Lower lobe of right lung (tissue), 2 donors: ENCODE measurements around the gene BCL11B. TPM values are rescaled to one million over a fixed set of nuclear protein-coding genes. Genes with fewer than 3 reads are reported as not detected.

Experiments used
- ATAC-seq, 2 donors: fragments of 200-7000 bp; cut with Tn5 transposase; one replicate each; pipeline ENCODE4 v1.9.1; 2020 to 2022; ENCODE audit warnings: mild to moderate bottlenecking in 2 of 2, moderate library complexity in 2 of 2
- DNase-seq: peaks from one replicate; pipeline ENCODE4 v3.0.0-alpha.2; 2020
- H3K27ac ChIP-seq: fragments of 200-600 bp; one replicate; pipeline ENCODE4 v1.8.0; 2022
- H3K27me3 ChIP-seq: fragments of 200-600 bp; one replicate; pipeline ENCODE4 v1.8.0; 2022; ENCODE audit warnings: low read depth
- H3K36me3 ChIP-seq: fragments of 200-600 bp; one replicate; pipeline ENCODE4 v1.8.0; 2022; ENCODE audit warnings: mild to moderate bottlenecking
- H3K4me1 ChIP-seq: fragments of 200-600 bp; one replicate; pipeline ENCODE4 v1.8.0; 2022
- H3K4me3 ChIP-seq: fragments of 200-600 bp; one replicate; pipeline ENCODE4 v1.8.0; 2022; ENCODE audit warnings: mild to moderate bottlenecking
- H3K9me3 ChIP-seq: fragments of 200-600 bp; one replicate; pipeline ENCODE4 v1.8.0; 2022
- CTCF ChIP-seq: fragments of 200-600 bp; IDR thresholded peaks from one replicate; pipeline ENCODE4 v1.8.0; 2022; ENCODE audit warnings: antibody characterized with exemption, mild to moderate bottlenecking
- intact Hi-C: fragments of 100-400 bp; cut with DNase I; formaldehyde crosslinking; loops from one replicate; pipeline ENCODE4 v1.11.0; 2022
- total RNA-seq: library from RNA; stranded (reverse); fragmentation: NEBNext Ultra II Directional; extraction: Animal tissue kit (Norgen Biotek cat#: 25700); gene quantifications from one replicate; pipeline ENCODE4 v1.2.1, GENCODE V29; 2021
- donor health status: DM: no; HTN: yes; CAD: no; lungs with severe emphysema.

Gene BCL11B
- total RNA-seq, 1 donor from 2014 or later = 2.3 TPM

DNA sequence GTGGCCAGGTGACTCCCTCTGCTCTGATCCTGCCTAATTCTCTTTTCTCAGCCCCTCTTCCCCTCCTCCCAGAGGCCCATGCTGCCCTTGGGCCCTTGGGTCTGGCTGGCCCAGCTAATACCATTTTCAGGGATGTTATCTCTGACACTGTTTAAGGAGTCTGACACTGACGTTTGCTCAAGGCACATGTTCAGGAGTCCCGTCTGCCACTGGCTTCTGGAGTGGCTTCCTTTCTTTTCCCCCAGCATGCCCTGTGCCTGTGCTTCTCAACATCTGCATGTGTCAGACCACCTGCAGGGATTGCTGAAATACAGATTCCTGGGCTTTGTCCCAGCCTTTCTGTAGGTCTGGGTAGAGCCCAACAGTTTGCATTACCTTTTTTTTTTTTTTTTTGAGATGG, 128.9 kb downstream of the BCL11B start:
- no peaks in the 10 kb centered on the region for H3K36me3 ChIP-seq
- H3K4me3 ChIP-seq = no peak overlapping the region
- H3K4me1 ChIP-seq = no peaks in the 10 kb centered on the region
- ATAC-seq (no peak), DNase-seq (no peak)
- no peak overlapping the region for H3K27ac ChIP-seq
- no peaks in the 10 kb centered on the region for H3K9me3 ChIP-seq
- TF ChIP-seq CTCF = no peak
- intact Hi-C loops = no loop called here
- H3K27me3 ChIP-seq = no peaks in the 10 kb centered on the region

DNA sequence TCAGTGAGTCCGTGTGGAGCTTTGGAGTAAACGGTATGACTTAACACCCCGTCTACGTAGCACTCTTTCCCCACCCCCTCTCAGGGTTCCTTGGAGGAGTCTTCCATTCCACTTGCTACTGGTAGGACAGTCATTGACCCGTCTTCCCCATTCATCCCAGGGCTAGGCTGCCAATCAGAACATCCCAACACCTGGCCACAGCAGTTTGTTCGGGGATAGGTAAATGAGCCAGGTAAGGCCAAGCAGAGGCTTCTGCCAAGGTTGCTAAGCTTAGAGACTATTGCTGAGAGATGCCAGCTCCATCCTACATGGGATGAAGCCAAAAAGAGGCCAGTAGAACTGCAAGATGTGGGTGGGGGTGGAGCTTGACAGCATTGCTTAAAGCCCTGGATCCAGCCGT, 130.8 kb downstream of the BCL11B start:
- no peak overlapping the region for H3K4me3 ChIP-seq
- H3K27ac ChIP-seq = no peak overlapping the region
- no peaks in the 10 kb centered on the region for H3K4me1 ChIP-seq
- no peaks in the 10 kb centered on the region for H3K36me3 ChIP-seq
- no peaks in the 10 kb centered on the region for H3K9me3 ChIP-seq
- intact Hi-C loops = no loop called here
- H3K27me3 ChIP-seq = no peaks in the 10 kb centered on the region
- ATAC-seq (no peak), DNase-seq (no peak)
- TF ChIP-seq CTCF = no peak

- Histone ChIP-seq H3K27ac (no peak overlapping the region), H3K36me3 (no peaks in the 10 kb centered on the region), H3K4me3 (no peak overlapping the region), H3K27me3 (no peaks in the 10 kb centered on the region), H3K9me3 (no peaks in the 10 kb centered on the region), H3K4me1 (no peaks in the 10 kb centered on the region)
- no peak for DNase-seq
- ATAC-seq = peak; percentile 17 to 23
- no peak for TF ChIP-seq CTCF
- intact Hi-C loops = no loop called here
Observed at GRCh38 chr14:99138999-99139865, 132.8 kb downstream of the BCL11B start.

DNA sequence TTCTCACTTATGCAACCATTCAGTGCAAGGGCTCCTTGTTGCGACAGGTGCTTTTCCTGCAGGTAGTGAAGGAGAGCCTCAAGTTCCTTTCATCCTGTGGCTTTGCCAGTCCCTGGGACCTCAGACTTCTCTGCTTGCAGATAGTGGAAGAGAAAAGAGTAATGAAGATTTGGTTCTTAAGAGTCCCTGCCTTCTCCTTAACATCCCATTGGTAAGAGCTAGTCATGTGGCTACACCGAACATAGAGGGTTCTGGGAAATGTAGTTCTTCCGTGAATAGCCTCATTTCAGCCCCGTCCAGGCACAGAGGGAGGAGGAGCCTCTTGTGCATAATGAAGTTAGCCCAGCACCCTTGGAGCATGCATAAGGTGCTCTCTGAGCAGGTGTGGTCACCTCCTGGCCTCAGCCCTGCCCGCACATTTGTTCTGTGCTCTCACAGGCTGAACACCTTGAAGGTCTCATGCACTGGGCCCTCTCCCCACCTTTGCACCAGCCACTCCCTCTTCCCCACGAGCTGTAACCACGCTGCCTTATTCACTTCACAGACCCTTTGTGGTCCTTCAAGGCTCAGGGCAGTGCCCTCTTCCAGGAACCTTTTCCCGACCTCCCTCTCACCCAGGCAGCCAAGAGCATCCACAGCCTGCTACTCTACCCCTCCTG, 134.0 kb downstream of the BCL11B start:
- no peaks in the 10 kb centered on the region for H3K36me3 ChIP-seq
- DNase-seq (no peak), ATAC-seq (no peak)
- H3K27me3 ChIP-seq = no peaks in the 10 kb centered on the region
- no peak for TF ChIP-seq CTCF
- H3K27ac ChIP-seq = no peak overlapping the region
- no peak overlapping the region for H3K4me3 ChIP-seq
- H3K9me3 ChIP-seq = no peaks in the 10 kb centered on the region
- intact Hi-C loops = no loop called here
- no peaks in the 10 kb centered on the region for H3K4me1 ChIP-seq

DNA sequence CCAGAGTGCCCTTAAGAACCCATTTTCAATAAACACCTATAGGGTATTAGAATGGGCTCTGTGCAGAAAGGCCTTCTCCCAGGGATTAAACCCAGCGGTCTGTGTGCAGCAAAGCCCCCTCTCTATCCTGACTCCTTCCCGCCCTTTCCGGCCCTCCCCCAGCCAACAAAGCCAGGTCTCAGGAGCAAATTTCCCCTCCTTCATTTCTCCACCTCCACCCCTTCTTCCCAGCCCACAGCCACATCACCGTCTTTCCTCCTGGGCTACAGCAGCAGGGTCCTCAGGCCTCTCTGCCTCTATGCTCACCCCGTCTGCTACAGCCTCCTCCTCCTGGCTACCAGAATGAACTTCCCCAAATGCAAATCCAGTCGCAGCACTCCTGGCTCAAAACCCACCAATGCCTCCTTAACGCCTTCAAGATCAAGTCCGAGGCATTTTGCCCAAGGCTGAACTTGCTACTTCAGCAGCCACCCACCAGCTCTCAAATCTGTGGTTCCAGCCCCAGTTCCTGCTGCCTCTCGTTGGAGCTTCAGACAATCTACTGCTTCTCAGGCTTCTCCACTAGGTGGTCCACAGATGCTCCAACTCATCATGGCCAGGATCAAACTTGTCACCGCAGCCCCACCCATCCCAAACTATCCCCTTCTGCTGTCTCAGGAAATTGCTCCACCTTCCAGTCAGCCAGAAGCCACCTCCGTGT, 134.8 kb downstream of the BCL11B start:
- ATAC-seq (no peak), DNase-seq (no peak)
- TF ChIP-seq CTCF = no peak
- no peaks in the 10 kb centered on the region for H3K9me3 ChIP-seq
- intact Hi-C loops = no loop called here
- no peak overlapping the region for H3K4me3 ChIP-seq
- no peaks in the 10 kb centered on the region for H3K4me1 ChIP-seq
- no peaks in the 10 kb centered on the region for H3K27me3 ChIP-seq
- H3K27ac ChIP-seq = no peak overlapping the region
- no peaks in the 10 kb centered on the region for H3K36me3 ChIP-seq
